H1 (cell line): ENCODE results near the gene SECTM1. TPM values are rescaled to one million over a fixed set of nuclear protein-coding genes. Genes with fewer than 3 reads are reported as not detected.

Experiments
- CTCF ChIA-PET: fragments of 300-600 bp; sonication (Branson Sonifier 250); formaldehyde crosslinking; loops from one replicate; lab custom pipeline; 2021; ENCODE audit not compliant: partially characterized antibody; lab: Charles Lee
- POLR2A ChIA-PET: fragments of 300-600 bp; sonication (Branson Sonifier 250); formaldehyde crosslinking; loops from one replicate; lab custom pipeline; 2021; ENCODE audit warnings: inconsistent platforms; ENCODE audit not compliant: partially characterized antibody; lab: Charles Lee
- DNase-seq, 2 experiments: peaks; one replicate each; pipeline versions ENCODE4 v3.0.0 to v3.0.0-alpha.2; 2010 to 2022; ENCODE audit warnings: low spot score in 2 of 2, low read depth in 1 of 2, mixed read lengths in 1 of 2
- FAIRE-seq: peaks from 2 replicates; lab custom pipeline; 2011; peaks lifted over from hg19 to GRCh38; lab: Jason Lieb, UNC
- H2AFZ ChIP-seq: 2 replicates; pipeline ENCODE4 v1.8.1; 2012; ENCODE audit warnings: low read length, inconsistent platforms
- H2AK5ac ChIP-seq: 2 replicates; pipeline ENCODE4 v1.6.1; 2013; ENCODE audit warnings: low read depth, low read length
- H2BK120ac ChIP-seq: replicated peaks from 2 replicates; pipeline ENCODE3; 2013; ENCODE audit warnings: low read depth, low read length, inconsistent platforms
- H2BK12ac ChIP-seq: 2 replicates; pipeline ENCODE4 v1.6.1; 2013; ENCODE audit warnings: low read depth, low read length
- H2BK15ac ChIP-seq: 2 replicates; pipeline ENCODE4 v1.6.1; 2013; ENCODE audit warnings: low read length
- H2BK20ac ChIP-seq: 2 replicates; pipeline ENCODE4 v1.6.1; 2013; ENCODE audit warnings: low read length
- H2BK5ac ChIP-seq: 2 replicates; pipeline ENCODE4 v1.6.1; 2013; ENCODE audit warnings: low read depth, low read length
- H3K14ac ChIP-seq: 2 replicates; pipeline ENCODE4 v1.6.1; 2013; ENCODE audit warnings: inconsistent platforms; ENCODE audit not compliant: insufficient read length
- H3K18ac ChIP-seq: 2 replicates; pipeline ENCODE4 v1.6.1; 2013; ENCODE audit warnings: low read length; ENCODE audit errors: extremely low read depth
- H3K23ac ChIP-seq: 2 replicates; pipeline ENCODE4 v1.6.1; 2013; ENCODE audit warnings: inconsistent platforms; ENCODE audit not compliant: insufficient read length
- H3K23me2 ChIP-seq: 2 replicates; pipeline ENCODE4 v1.6.1; 2013; ENCODE audit warnings: low read depth, low read length
- H3K27ac ChIP-seq: 2 replicates; pipeline ENCODE4 v1.6.1; 2011; ENCODE audit warnings: low read depth, low read length, inconsistent platforms
- H3K27me3 ChIP-seq, 4 experiments: replicated peaks in 1 of 4; 1 replicate in 1 of 4; 2 replicates in 3 of 4; pipeline versions ENCODE4 v1.6.1 to v1.8.1; 2011 to 2013; ENCODE audit warnings: low read length in 3 of 4, mild to moderate bottlenecking in 3 of 4, inconsistent platforms in 2 of 4, mixed read lengths in 2 of 4, moderate library complexity in 1 of 4; ENCODE audit not compliant: control insufficient read depth in 3 of 4, insufficient read depth in 3 of 4; ENCODE audit errors: extremely low read depth in 1 of 4
- H3K36me3 ChIP-seq, 4 experiments: 2 replicates each; pipeline versions ENCODE4 v1.6.1 to v1.8.1; 2011 to 2013; ENCODE audit warnings: mild to moderate bottlenecking in 4 of 4, low read length in 3 of 4, moderate library complexity in 2 of 4, control low read depth in 1 of 4, inconsistent platforms in 1 of 4; ENCODE audit not compliant: insufficient read depth in 4 of 4, control insufficient read depth in 2 of 4
- H3K4ac ChIP-seq: replicated peaks from 2 replicates; pipeline ENCODE3; 2013; ENCODE audit warnings: low read length, low read depth, mixed read lengths, inconsistent platforms; ENCODE audit not compliant: insufficient read length
- H3K4me1 ChIP-seq, 4 experiments: replicated peaks in 1 of 4; 1 replicate in 1 of 4; 2 replicates in 3 of 4; pipeline versions ENCODE4 v1.6.1 to v1.8.1; 2011 to 2013; ENCODE audit warnings: low read length in 3 of 4, inconsistent platforms in 2 of 4, mixed read lengths in 1 of 4; ENCODE audit not compliant: insufficient read depth in 4 of 4, control insufficient read depth in 3 of 4
- H3K4me2 ChIP-seq, 2 experiments: 2 replicates each; pipeline versions ENCODE4 v1.6.1 to v1.8.1; 2011 to 2013; ENCODE audit warnings: low read depth in 2 of 2, low read length in 2 of 2, control low read depth in 1 of 2, inconsistent platforms in 1 of 2, mild to moderate bottlenecking in 1 of 2; ENCODE audit not compliant: insufficient read depth in 1 of 2
- H3K4me3 ChIP-seq, 4 experiments: fragments of 200-600, 300-600 bp in 1 of 4; sonication (generic), shearing (Covaris generic), sonication (Bioruptor Twin) in 1 of 4; 2 replicates each; pipeline versions ENCODE4 v1.5.1 to v1.8.1; 2011 to 2016; ENCODE audit warnings: low read length in 4 of 4, low read depth in 3 of 4, control low read depth in 2 of 4, inconsistent platforms in 2 of 4, mild to moderate bottlenecking in 2 of 4, mixed read lengths in 1 of 4, moderate library complexity in 1 of 4; ENCODE audit not compliant: insufficient read depth in 2 of 4; ENCODE audit errors: extremely low read depth in 1 of 4
- H3K56ac ChIP-seq: replicated peaks from 2 replicates; pipeline ENCODE3; 2013; ENCODE audit warnings: low read depth, mild to moderate bottlenecking, mixed read lengths, low read length, inconsistent platforms; ENCODE audit not compliant: insufficient read length
- H3K79me1 ChIP-seq: 2 replicates; pipeline ENCODE4 v1.6.1; 2013; ENCODE audit warnings: low read depth, low read length, control low read depth
- H3K79me2 ChIP-seq, 2 experiments: 2 replicates each; pipeline versions ENCODE4 v1.6.1 to v1.8.1; 2012 to 2013; ENCODE audit warnings: low read length in 2 of 2, mild to moderate bottlenecking in 2 of 2, inconsistent platforms in 1 of 2; ENCODE audit not compliant: insufficient read depth in 2 of 2, control insufficient read depth in 1 of 2
- H3K9ac ChIP-seq, 4 experiments: replicated peaks in 1 of 4; 1 replicate in 1 of 4; 2 replicates in 3 of 4; pipeline versions ENCODE4 v1.6.1 to v1.8.1; 2011 to 2013; ENCODE audit warnings: low read depth in 3 of 4, low read length in 3 of 4, control low read depth in 2 of 4, mild to moderate bottlenecking in 2 of 4, moderate library complexity in 2 of 4, inconsistent platforms in 1 of 4; ENCODE audit errors: extremely low read depth in 1 of 4
- H3K9me3 ChIP-seq, 2 experiments: 2 replicates each; pipeline versions ENCODE4 v1.6.1 to v1.8.1; 2012 to 2013; ENCODE audit warnings: mild to moderate bottlenecking in 2 of 2, moderate library complexity in 2 of 2, control low read depth in 1 of 2, inconsistent platforms in 1 of 2, low read depth in 1 of 2, low read length in 1 of 2, mixed read lengths in 1 of 2; ENCODE audit not compliant: insufficient read depth in 2 of 2
- H4K20me1 ChIP-seq, 2 experiments: replicated peaks in 1 of 2; 2 replicates each; pipeline versions ENCODE3 to v1.8.1; 2011 to 2013; ENCODE audit warnings: inconsistent platforms in 2 of 2, low read length in 2 of 2, mild to moderate bottlenecking in 1 of 2; ENCODE audit not compliant: insufficient read depth in 2 of 2, control insufficient read depth in 1 of 2
- H4K5ac ChIP-seq: 2 replicates; pipeline ENCODE4 v1.6.1; 2013; ENCODE audit warnings: low read length, low read depth, mixed read lengths, inconsistent platforms; ENCODE audit not compliant: insufficient read length
- H4K8ac ChIP-seq: 2 replicates; pipeline ENCODE4 v1.8.0; 2013; ENCODE audit warnings: mild to moderate bottlenecking, moderate library complexity, low read length, inconsistent platforms; ENCODE audit not compliant: insufficient read depth; ENCODE audit errors: extremely low read depth
- H4K91ac ChIP-seq: replicated peaks from 2 replicates; pipeline ENCODE3; 2013; ENCODE audit warnings: low read length, mixed read lengths, inconsistent platforms; ENCODE audit not compliant: insufficient read length
- CEBPB ChIP-seq: IDR thresholded peaks from 2 replicates; pipeline ENCODE4 v1.6.1; 2012; ENCODE audit warnings: low read depth, low read length
- CHD1 ChIP-seq: IDR thresholded peaks from 2 replicates; pipeline ENCODE4 v1.6.1; 2012; ENCODE audit warnings: low read depth, low read length, improper control_type of control experiment
- EP300 ChIP-seq, 2 experiments: IDR thresholded peaks; 1 replicate in 1 of 2; 2 replicates in 1 of 2; pipeline ENCODE4 v1.6.1; 2011 to 2012; ENCODE audit warnings: low read depth in 2 of 2, low read length in 2 of 2, mild to moderate bottlenecking in 2 of 2, borderline replicate concordance in 1 of 2, inconsistent platforms in 1 of 2, moderate library complexity in 1 of 2
- HDAC2 ChIP-seq, 2 experiments: fragments of 300-600 bp in 1 of 2; sonication (generic) in 1 of 2; IDR thresholded peaks; 2 replicates each; pipeline ENCODE4 v1.6.1; 2011 to 2012; ENCODE audit warnings: low read depth in 2 of 2, low read length in 2 of 2, mild to moderate bottlenecking in 2 of 2, moderate library complexity in 2 of 2, borderline replicate concordance in 1 of 2, inconsistent platforms in 1 of 2
- MAFK ChIP-seq: IDR thresholded peaks from 2 replicates; pipeline ENCODE4 v1.6.1; 2012; ENCODE audit warnings: low read depth, mild to moderate bottlenecking, improper control_type of control experiment, low read length
- NRF1 ChIP-seq: IDR thresholded peaks from 2 replicates; pipeline ENCODE4 v1.6.1; 2011; ENCODE audit warnings: mild to moderate bottlenecking, low read depth, low read length, improper control_type of control experiment
- TAF7 ChIP-seq: optimal IDR thresholded peaks from 2 replicates; pipeline ENCODE3; 2011; ENCODE audit warnings: low read depth, mild to moderate bottlenecking, inconsistent platforms, low read length, moderate library complexity, borderline replicate concordance
- TEAD4 ChIP-seq: IDR thresholded peaks from 2 replicates; pipeline ENCODE4 v1.6.1; 2012; ENCODE audit warnings: low read depth, low read length, inconsistent platforms, mixed read lengths
- YY1 ChIP-seq: IDR thresholded peaks from 2 replicates; pipeline ENCODE4 v1.6.1; 2011; ENCODE audit warnings: low read depth, mild to moderate bottlenecking, low read length
- WGBS, 2 experiments: shearing (Covaris generic) in 1 of 2; methylation state at CpG; one replicate each; pipeline versions ENCODE4 v1.1.6 to v1.1.7; 2013 to 2015; ENCODE audit warnings: low lambda C conversion rate in 2 of 2, mixed read lengths in 2 of 2, inconsistent platforms in 1 of 2, low coverage in 1 of 2, missing lambda C conversion rate in 1 of 2; ENCODE audit not compliant: insufficient replicate concordance in 2 of 2, insufficient coverage in 1 of 2, insufficient read length in 1 of 2; ENCODE audit errors: extremely low coverage in 1 of 2, missing lambda C conversion rate in 1 of 2; 5-methylcytosine and 5-hydroxymethylcytosine counted together
- polyA plus RNA-seq, 7 experiments: library from polyadenylated mRNA; depleted of rRNA in 3 of 7; stranded (reverse) in 5 of 7; unstranded in 2 of 7; fragments of >200 nt in 5 of 7; fragments of 200-250 nt in 2 of 7; gene quantifications; 1 replicate in 5 of 7; 2 replicates in 1 of 7; 4 replicates in 1 of 7; pipeline versions ENCODE4 v1.2.1 to v1.2.3, GENCODE V29; 2011 to 2013; ENCODE audit warnings: missing spikeins in 2 of 7, mixed read lengths in 2 of 7
- total RNA-seq: library from RNA; stranded (reverse); fragmentation: NEBNext Ultra II Directional; extraction: Animal tissue kit (Norgen Biotek cat#: 25700); gene quantifications from 2 replicates; pipeline ENCODE4 v1.2.1, GENCODE V29; 2021

The SECTM1 gene
- total and polyA plus RNA-seq, 2 of the 8 experiments (the other 6 are each of a cell fraction or from before 2014, with no cell fraction given), result 0.20 to 0.65 TPM

GRCh38 chr17:82375359-82376041, 41.9 kb upstream of the SECTM1 start:
- H3K56ac ChIP-seq, result no peak overlapping the region
- ChIA-PET POLR2A (interaction anchor here (3.2 kb wide), 1 partner anchor 9 kb away, joined by 14 read pairs; no protein-coding TSS in a partner anchor), CTCF (interaction anchor here (0.9 to 1.0 kb wide), 2 partner anchors 14 to 52 kb away, joined by 3 read pairs; no protein-coding TSS in a partner anchor)
- no peak overlapping the region for H4K91ac ChIP-seq
- H2BK15ac ChIP-seq, result no peak overlapping the region
- no peaks in the 10 kb centered on the region for H3K79me1 ChIP-seq
- no peak overlapping the region for H3K27ac ChIP-seq
- H3K27me3 ChIP-seq, result peaks cover 29 to 55% (median 45%) of the 10 kb centered on the region in 4 experiments
- no peak for FAIRE-seq
- H3K18ac ChIP-seq, result no peak overlapping the region
- no peak overlapping the region for H2BK120ac ChIP-seq
- no peaks in the 10 kb centered on the region for H3K36me3 ChIP-seq
- WGBS, 2 experiments, result 87% methylated on average over 25 of the region's 46 CpGs; no CpG with 5 or more reads in 1 of the 2 experiments
- no peaks in the 10 kb centered on the region; a peak in 1 of 4 replicates for H3K9me3 ChIP-seq
- no peak overlapping the region for H3K4ac ChIP-seq
- H3K9ac ChIP-seq, result no peak overlapping the region
- H3K4me2 ChIP-seq, result peak overlapping the region in 1 of 2 experiments; percentile 56; a peak in 1 of 4 replicates
- H3K4me3 ChIP-seq, result peak overlapping the region in 1 of 4 experiments; percentile 30; a peak in 2 of 8 replicates
- no peak overlapping the region for H4K5ac ChIP-seq
- H4K8ac ChIP-seq, result peak overlapping the region; percentile 68; the same call in 1 of the 2 replicates
- peaks cover 7% of the 10 kb centered on the region; the same call in 1 of the 2 replicates for H3K23me2 ChIP-seq
- H2BK12ac ChIP-seq, result no peak overlapping the region
- DNase-seq, result no peak
- H3K79me2 ChIP-seq, result no peaks in the 10 kb centered on the region
- H2AK5ac ChIP-seq, result no peak overlapping the region
- H2BK5ac ChIP-seq, result no peak overlapping the region
- H2AFZ ChIP-seq, result no peak overlapping the region
- no peak overlapping the region for H3K23ac ChIP-seq
- no peak overlapping the region for H2BK20ac ChIP-seq
- H3K14ac ChIP-seq, result no peak overlapping the region
- H4K20me1 ChIP-seq, result peaks cover 0 to 4% of the 10 kb centered on the region in 2 experiments
- H3K4me1 ChIP-seq, result peaks cover 0 to 3% (median 0%) of the 10 kb centered on the region in 4 experiments; a peak in 2 of 7 replicates
- TF ChIP-seq CEBPB (no peak), CHD1 (no peak), YY1 (no peak), TEAD4 (no peak), MAFK (no peak), EP300 (IDR thresholded peaks at IDR 0.05; ENCODE audit: borderline replicate concordance in 1 of 2, low read depth in 2 of 2, low read length in 2 of 2) (no peak), HDAC2 (IDR thresholded peaks at IDR 0.05; ENCODE audit: borderline replicate concordance in 1 of 2, low read depth in 2 of 2, low read length in 2 of 2) (no peak), NRF1 (no peak), TAF7 (no peak)
